Measurements from ENCODE around the gene MAN2A2.

The MAN2A2 gene

DNA sequence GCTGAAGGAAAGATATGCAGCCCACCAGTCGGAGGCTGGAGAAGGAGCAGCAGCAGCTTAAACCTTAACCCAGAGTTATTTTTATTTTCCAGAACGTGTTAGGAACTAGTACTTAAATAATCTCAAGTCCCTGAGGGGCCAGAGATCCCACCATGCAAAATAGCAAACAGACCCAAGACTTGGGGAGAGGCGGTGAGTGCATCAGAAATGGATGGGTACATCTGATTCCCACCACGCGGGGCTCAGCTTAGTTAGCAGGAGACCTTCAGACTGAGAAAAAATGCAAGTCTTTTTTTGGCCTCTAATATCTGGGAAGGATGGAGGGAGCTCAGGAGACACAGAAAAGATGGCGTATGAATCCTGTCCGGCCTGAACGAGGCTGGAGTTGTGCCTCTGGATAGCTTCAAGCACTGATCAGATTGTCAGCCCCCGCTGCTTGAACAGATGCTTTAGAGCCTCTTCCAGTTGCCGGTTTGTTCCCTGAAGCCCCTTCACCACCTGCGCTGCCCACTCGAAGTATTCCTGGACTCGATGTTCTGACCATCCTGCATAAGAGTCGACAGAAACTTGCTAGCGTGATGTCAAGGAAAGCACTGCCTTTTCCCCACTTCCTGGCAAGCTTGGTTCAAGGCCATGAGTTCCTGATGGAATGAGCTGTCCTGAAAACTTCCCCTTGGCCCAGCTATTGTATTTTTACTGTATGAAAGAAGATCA lies 27.9 kb downstream of the MAN2A2 start:
- TF ChIP-seq GATA3 (IDR thresholded peaks at IDR 0.05; ENCODE audit: low read depth, low read length) (no peak), GATA2 (IDR thresholded peaks at IDR 0.05; ENCODE audit: low read depth, low read length) (no peak)

DNA sequence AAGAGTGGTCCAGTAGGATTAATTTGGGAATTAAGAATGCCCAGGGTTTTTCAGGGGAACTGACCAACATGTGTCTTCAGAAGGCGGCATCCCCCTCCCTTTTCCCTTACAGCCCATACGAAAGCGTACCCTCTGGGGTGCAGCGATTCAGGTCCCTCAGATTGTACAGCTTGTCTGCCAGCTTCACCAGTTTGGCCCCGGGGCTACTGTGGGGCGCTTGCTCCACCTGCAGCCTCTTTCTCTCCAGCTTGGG lies 28.4 kb downstream of the MAN2A2 start:
- TF ChIP-seq GATA2 (IDR thresholded peaks at IDR 0.05; ENCODE audit: low read depth, low read length) (no peak), GATA3 (IDR thresholded peaks at IDR 0.05; ENCODE audit: low read depth, low read length) (no peak)

DNA sequence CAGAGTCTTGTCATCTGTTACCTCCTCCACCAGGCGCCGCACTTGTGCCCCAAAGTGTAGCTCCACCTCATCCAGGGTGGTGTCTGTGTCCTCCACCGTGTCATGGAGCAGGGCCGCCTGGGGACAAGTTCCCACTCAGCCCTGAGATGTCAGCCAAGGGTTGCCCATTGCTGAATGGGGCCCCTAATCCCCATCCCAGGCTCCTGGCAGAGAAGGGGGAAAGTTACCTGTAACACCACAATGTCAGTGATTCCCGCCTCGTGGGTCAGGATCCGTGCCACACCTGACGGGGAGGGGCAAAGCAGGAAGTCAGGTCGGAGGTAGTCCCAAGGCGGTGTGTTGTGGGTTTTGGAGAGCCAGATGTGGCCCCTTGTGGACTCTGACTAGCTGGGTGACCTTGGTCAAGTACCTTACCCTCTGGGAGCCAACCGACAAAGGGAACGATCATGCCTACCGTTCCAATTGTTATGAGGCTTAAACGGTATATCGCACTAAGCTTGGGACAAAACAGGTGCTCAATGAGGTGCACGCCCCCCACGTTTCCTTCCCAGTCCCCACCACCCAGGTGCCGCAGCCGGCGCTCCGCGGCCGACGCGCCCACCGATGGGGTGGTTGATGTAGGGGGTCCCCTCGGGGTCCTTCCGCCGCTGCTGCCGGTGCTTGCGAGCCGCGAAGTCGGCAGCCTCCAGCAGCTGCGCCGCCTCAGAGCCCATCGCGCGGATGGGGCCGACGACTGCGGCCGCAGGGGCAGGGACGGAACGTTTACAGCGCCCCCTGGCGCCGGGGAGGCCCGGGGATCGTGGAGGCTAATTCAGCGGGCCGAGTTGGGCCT lies 28.9 kb downstream of the MAN2A2 start, which contains the start of gene HDDC3:
HDDC3 (minus strand) TSS at position 722 of the 832 bp plus-strand sequence; CDS start at position 713, 9 bp downstream.
- TF ChIP-seq GATA2 (IDR thresholded peaks at IDR 0.05; ENCODE audit: low read depth, low read length), result no peak
- TF ChIP-seq GATA3 (IDR thresholded peaks at IDR 0.05; ENCODE audit: low read depth, low read length), result no peak

DNA sequence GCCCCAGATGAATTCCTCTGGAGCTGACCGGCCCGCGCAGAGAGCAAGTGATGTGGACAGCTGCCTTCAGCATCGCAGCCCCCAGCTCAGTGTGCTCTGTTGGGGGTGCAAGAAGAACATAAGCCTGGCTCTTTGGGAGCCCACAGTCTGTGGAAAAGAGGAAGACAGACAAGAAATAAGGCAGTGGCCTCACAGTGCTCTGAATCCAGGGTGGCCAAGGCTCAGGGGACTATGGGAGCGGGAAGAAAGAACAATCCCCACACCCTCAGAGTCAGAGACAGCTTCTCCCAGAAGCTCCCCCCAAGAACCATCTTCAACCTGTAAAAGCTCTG lies 29.5 kb downstream of the MAN2A2 start:
- TF ChIP-seq GATA2 (IDR thresholded peaks at IDR 0.05; ENCODE audit: low read depth, low read length), result no peak
- no peak for TF ChIP-seq GATA3 (IDR thresholded peaks at IDR 0.05; ENCODE audit: low read depth, low read length)

DNA sequence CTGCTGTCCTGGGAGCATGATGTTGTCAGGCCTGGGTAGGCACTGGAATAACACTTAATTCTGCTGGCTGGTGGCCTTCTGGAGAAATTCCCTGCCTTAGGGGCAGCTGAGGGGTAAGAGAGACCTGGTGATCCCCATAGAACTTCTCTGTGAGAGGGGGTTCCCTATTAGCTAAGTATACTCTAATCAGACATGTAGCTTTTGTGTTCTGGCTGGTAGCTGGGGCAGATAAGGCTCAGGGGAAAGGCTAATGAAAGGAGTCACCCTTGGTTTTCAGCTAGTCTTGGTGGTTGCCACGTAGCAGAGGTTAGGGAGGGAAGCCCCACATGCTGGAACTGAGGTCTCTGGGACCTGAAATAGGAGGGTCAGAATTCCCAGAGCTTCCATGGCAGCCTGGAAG lies 30.2 kb downstream of the MAN2A2 start:
- TF ChIP-seq GATA3 (IDR thresholded peaks at IDR 0.05; ENCODE audit: low read depth, low read length), result no peak
- no peak for TF ChIP-seq GATA2 (IDR thresholded peaks at IDR 0.05; ENCODE audit: low read depth, low read length)

DNA sequence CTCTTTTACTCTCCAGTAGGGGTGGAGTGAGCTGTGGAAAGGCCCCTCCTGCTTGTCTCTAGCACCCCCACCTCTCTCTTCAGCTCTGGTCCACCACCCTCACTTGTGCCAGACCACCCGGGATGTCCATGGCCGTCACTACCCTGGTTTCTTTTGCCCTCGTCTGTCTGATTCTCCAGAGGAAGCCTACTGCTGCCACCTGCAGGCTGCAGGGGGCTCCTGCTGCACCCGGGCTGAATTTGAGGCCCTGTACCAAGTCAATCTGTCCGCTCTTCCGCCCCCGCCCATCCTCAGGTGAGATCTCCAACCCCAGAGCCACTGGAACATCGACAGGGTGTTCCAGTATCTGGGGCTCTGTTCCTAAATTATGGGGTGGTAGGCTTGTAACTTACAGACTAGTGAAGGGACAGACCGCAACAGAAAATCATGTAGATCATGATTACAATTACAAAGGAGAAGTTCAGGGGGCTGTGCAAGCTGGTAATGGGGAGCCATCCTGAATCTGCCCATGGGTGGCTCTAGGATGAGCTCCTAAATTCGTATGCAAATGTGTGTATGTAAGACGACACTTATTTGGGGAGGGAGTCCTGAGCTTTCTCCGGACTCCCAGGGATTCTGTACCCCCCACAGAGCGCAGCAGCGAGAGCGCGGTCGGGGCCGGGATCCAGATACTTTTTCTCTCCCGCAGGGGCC lies 31.3 kb downstream of the MAN2A2 start:
- TF ChIP-seq GATA2 (IDR thresholded peaks at IDR 0.05; ENCODE audit: low read depth, low read length), result no peak

DNA sequence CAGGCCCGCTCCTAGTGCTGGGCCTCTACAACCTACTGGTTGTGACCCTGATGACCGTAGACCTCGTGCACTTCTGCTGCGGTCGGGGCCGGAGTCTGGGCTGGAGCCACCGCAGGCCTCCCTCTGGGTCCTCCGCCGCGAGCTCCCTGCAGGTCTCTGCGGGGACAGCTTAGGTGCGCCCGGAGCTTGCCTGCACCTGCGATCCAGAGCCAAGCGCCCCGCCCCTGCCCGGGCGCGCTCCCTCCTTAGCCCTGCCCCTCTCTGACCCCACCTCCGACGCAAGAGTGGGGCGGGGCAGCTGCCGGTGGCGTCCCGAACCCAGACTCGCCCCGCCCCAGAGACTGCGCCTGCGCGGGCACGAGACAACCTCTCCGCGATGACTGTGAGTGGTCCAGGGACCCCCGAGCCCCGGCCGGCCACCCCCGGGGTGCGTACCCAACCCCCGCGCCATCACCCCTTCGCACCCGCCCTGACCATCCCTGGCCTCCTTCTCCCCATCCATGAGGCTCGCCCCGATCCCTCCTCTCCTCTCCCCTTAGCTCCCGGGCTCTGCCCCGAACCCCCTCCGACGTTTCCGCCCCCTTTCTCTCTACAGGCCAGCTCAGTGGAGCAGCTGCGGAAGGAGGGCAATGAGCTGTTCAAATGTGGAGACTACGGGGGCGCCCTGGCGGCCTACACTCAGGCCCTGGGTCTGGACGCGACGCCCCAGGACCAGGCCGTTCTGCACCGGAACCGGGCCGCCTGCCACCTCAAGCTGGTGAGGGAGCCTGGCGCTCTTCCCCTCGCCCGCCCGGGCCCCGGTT lies 32.0 kb downstream of the MAN2A2 start, which contains the start of gene UNC45A:
UNC45A (plus strand) TSS at position 337 of the 803 bp plus-strand sequence; CDS start at position 377, 40 bp downstream.
- no peak for TF ChIP-seq GATA2 (IDR thresholded peaks at IDR 0.05; ENCODE audit: low read depth, low read length)
- TF ChIP-seq GATA3 (IDR thresholded peaks at IDR 0.05; ENCODE audit: low read depth, low read length), result no peak

DNA sequence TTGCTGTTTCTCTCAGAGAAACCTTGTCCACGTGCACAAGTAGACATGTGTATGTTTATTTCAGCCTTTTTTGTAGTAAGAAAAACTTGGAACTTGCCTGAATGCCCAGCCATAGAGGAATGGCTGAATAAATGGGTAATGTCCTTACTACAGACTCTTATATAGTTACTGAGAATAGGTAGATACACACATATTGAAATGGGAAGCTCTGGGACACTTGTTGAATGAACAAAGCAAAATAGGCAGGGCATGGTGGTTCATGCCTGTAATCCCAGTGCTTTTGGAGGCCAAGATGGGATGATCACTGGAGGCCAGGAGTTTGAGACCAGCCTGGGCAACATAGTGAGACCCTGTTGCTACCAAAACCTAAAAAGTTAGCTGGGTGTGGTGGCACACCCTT lies 33.7 kb downstream of the MAN2A2 start:
- TF ChIP-seq GATA3 (IDR thresholded peaks at IDR 0.05; ENCODE audit: low read depth, low read length) (no peak), GATA2 (IDR thresholded peaks at IDR 0.05; ENCODE audit: low read depth, low read length) (no peak)

DNA sequence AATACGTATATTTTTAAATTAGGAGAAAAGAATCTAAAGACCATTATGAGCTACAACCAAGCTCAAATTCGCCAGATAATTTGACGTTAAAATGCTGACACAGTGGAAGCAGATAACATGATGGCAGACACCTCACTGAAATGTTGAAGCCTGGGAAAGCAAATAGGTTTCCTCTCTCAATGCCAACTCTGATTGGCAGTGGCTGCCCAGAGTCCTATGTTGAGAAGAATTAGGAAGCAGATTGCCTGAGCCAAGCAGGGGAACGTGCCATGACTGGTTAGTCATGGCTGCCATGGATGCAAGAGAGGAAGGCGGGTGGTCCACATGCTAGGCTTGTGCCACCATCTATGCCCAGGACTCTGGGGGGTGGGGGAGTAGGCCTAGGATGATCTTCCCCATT lies 35.2 kb downstream of the MAN2A2 start:
- TF ChIP-seq GATA3 (IDR thresholded peaks at IDR 0.05; ENCODE audit: low read depth, low read length), result no peak
- TF ChIP-seq GATA2 (IDR thresholded peaks at IDR 0.05; ENCODE audit: low read depth, low read length), result no peak

DNA sequence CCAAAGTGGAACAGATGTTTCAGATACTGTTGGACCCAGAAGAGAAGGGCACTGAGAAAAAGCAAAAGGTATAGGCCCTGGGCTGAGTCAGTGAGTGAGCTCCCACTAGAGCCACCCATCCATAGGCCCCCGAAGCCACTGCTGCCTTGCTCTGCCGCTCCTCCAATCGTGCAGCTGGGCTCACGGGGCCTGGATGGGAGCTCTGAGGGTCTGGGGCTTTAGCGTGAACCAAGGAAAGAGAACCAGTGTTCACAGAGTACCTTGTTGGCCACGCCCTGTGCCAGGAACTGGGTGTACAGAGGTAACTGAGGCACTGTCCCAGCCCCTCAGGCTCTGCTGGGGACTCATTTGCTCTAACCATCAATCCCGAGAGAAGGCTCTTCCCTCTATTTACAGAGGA lies 36.7 kb downstream of the MAN2A2 start:
- TF ChIP-seq GATA2 (IDR thresholded peaks at IDR 0.05; ENCODE audit: low read depth, low read length), result no peak
- TF ChIP-seq GATA3 (IDR thresholded peaks at IDR 0.05; ENCODE audit: low read depth, low read length), result no peak

DNA sequence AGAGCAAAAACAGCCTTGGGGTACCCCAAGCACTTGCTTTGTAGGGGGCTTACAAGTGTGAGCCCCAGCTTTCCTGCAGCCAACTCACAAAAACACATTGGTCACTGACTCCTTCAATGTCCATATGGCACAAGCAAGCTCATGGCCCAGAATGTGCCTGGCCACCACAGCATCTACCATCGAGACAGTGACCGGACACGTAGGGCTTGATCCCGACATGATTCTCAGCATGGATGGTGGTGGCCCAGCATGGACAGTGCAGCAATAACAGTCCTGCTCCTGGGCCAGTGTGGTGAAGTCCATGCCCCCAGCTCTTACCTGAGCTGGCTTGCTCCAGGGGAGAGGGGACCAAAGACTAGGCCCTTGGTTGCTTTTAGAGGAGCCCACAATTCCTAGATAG lies 37.9 kb downstream of the MAN2A2 start:
- TF ChIP-seq GATA3 (IDR thresholded peaks at IDR 0.05; ENCODE audit: low read depth, low read length) (no peak), GATA2 (IDR thresholded peaks at IDR 0.05; ENCODE audit: low read depth, low read length) (no peak)

DNA sequence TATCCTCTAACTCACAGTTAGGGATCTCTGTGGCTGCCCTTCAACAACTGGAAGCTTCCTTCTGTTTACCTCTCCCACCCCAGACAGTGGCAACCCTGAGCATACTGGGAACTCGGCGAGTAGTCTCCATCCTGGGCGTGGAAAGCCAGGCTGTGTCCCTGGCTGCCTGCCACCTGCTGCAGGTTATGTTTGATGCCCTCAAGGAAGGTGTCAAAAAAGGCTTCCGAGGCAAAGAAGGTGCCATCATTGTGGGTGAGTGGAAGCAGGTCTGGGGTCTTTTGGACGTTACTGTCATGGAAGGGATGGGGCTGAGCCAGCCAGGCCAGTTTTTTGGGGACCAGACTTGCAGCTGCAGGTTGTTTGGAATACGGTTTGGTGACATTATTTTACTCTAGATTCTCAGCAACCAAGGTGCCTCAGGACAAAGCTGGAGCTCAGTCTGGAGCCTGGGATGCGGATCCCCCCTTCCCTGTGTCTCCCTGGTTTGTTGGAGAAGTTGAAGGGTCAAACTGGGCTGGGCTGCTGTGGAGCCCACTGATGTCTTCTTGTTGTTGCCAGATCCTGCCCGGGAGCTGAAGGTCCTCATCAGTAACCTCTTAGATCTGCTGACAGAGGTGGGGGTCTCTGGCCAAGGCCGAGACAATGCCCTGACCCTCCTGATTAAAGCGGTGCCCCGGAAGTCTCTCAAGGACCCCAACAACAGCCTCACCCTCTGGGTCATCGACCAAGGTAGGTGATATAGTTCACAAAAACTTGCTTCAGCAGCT lies 39.4 kb downstream of the MAN2A2 start:
- no peak for TF ChIP-seq GATA2 (IDR thresholded peaks at IDR 0.05; ENCODE audit: low read depth, low read length)
- no peak for TF ChIP-seq GATA3 (IDR thresholded peaks at IDR 0.05; ENCODE audit: low read depth, low read length)

DNA sequence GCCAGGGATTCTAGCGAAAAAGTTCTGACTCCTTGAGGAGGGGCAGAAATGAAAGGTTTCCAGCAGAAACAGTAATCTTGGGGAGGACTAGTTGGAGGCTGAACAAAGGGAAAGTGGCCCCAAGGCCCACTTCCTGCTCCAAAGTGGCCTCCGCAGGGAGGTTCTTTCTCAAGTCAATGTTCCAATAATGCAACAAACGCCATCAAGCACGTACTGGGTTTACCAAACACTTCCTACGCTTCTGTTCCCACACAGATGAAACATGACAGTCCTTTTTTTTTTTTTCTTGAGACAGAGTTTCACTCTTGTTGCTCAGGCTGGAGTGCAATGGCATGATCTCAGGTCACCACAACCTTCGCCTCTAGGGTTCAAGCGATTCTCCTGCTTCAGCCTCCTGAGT lies 42.0 kb downstream of the MAN2A2 start:
- no peak for TF ChIP-seq GATA2 (IDR thresholded peaks at IDR 0.05; ENCODE audit: low read depth, low read length)
- no peak for TF ChIP-seq GATA3 (IDR thresholded peaks at IDR 0.05; ENCODE audit: low read depth, low read length)

Data from SH-SY5Y (cell line).